Measurements from ENCODE around the gene SPATS2. TPM values are rescaled to one million over a fixed set of nuclear protein-coding genes. Genes with fewer than 3 reads are reported as not detected.
A peak's percentile ranks its signal among the peaks of the same experiment; 100 is the strongest.

Gene SPATS2
- total RNA-seq, 4 donors from 2014 or later = 5.3 to 7.8 (median 6.7) TPM

- peak overlapping the region in 1 of 4 donors; percentile 47 for H3K4me3 ChIP-seq
- intact Hi-C loops (cut with DNase I; ENCODE audit: low total_unique reads) = no loop called here
- ATAC-seq (no peak), DNase-seq (no peak)
- H3K27ac ChIP-seq = no peak overlapping the region
- H3K27me3 ChIP-seq = peaks cover 7 to 15% (median 9%) of the 10 kb centered on the region in 3 donors
- in situ Hi-C loops (cut with MboI; ENCODE audit: low sequenced_read_pairs in 4 of 4) = no loop called here
- H3K4me1 ChIP-seq = peaks cover 22 to 25% of the 10 kb centered on the region in 2 donors
- TF ChIP-seq POLR2A (IDR thresholded peaks at IDR 0.05) = no peak
- TF ChIP-seq, protein P1, sequence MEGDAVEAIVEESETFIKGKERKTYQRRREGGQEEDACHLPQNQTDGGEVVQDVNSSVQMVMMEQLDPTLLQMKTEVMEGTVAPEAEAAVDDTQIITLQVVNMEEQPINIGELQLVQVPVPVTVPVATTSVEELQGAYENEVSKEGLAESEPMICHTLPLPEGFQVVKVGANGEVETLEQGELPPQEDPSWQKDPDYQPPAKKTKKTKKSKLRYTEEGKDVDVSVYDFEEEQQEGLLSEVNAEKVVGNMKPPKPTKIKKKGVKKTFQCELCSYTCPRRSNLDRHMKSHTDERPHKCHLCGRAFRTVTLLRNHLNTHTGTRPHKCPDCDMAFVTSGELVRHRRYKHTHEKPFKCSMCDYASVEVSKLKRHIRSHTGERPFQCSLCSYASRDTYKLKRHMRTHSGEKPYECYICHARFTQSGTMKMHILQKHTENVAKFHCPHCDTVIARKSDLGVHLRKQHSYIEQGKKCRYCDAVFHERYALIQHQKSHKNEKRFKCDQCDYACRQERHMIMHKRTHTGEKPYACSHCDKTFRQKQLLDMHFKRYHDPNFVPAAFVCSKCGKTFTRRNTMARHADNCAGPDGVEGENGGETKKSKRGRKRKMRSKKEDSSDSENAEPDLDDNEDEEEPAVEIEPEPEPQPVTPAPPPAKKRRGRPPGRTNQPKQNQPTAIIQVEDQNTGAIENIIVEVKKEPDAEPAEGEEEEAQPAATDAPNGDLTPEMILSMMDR (IDR thresholded peaks at IDR 0.05 in 4 of 5, conservative IDR thresholded peaks at IDR 0.05 in 1 of 5) = no peak
- no peaks in the 10 kb centered on the region for H3K9me3 ChIP-seq
- H3K36me3 ChIP-seq = no peaks in the 10 kb centered on the region
Measured at GRCh38 chr12:49549735-49550692, 182.8 kb downstream of the SPATS2 start.

DNA sequence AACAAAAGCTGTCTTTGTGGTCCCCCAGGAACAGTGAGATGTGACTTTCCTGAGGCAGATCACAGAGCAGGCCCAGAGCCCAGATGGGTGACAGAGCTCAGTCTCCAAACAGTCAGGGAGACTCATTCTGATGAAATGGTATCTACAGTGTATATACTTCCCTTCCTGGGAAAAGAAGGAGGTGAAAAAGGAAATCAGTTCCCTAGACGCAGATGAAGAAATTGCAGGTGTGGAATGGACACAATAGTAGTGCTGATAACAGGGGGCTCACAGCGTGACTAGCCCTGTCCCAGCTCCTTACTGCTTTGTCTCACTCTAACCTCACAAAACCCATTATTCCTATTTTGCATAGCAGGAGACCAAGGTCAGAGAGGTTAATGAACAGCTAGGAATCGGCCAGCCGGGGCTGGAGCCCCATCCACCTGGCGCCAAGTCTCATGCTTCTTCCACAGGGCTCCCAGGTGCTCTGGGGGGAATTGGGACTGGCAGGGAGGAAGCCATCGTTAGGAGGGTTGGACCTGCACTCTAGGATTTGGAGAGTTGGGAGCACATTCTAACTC lies 183.5 kb downstream of the SPATS2 start:
- DNase-seq (no peak), ATAC-seq (no peak)
- Histone ChIP-seq H3K36me3 (no peaks in the 10 kb centered on the region), H3K27ac (no peak overlapping the region), H3K4me1 (peaks cover 22 to 25% of the 10 kb centered on the region in 2 donors), H3K4me3 (no peak overlapping the region), H3K27me3 (peaks cover 7 to 15% (median 9%) of the 10 kb centered on the region in 3 donors), H3K9me3 (no peaks in the 10 kb centered on the region)
- in situ Hi-C loops (cut with MboI; ENCODE audit: low sequenced_read_pairs in 4 of 4) = no loop called here
- no peak for TF ChIP-seq POLR2A (IDR thresholded peaks at IDR 0.05)
- TF ChIP-seq, protein P1 (IDR thresholded peaks at IDR 0.05 in 4 of 5, conservative IDR thresholded peaks at IDR 0.05 in 1 of 5) = no peak
- intact Hi-C loops (cut with DNase I; ENCODE audit: low total_unique reads) = no loop called here

DNA sequence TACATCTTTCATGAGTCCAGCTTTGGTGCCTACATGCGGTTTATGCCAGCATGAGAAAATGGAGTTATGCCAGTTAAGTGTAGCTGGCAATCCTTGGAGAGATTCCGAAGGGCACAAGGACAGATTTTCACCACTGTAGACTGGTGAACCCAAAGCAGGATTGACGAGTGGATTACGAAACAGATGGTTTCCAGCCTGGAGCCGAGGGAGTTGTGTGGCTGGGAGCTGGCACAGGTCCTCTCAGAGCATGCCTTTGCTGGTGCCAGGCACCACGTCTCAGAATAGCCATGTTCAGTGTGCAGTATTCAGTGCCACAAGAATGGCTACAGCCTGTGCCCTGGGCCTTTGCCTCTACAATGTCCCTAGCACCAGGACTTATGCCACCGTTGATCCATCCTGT lies 184.8 kb downstream of the SPATS2 start:
- intact Hi-C loops (cut with DNase I; ENCODE audit: low total_unique reads) = loop anchor here (1.0 to 2.0 kb wide), 2 partner anchors 15 to 28 kb away; no protein-coding TSS in a partner anchor
- Histone ChIP-seq H3K27me3 (peaks cover 0 to 15% (median 0%) of the 10 kb centered on the region in 3 donors), H3K36me3 (peaks cover 0 to 10% of the 10 kb centered on the region in 2 donors), H3K27ac (peak overlapping the region; percentile 44 to 72 (median 58)), H3K4me3 (no peak overlapping the region), H3K4me1 (peaks cover 22 to 25% of the 10 kb centered on the region in 2 donors), H3K9me3 (no peaks in the 10 kb centered on the region)
- ATAC-seq (peak; percentile 91 to 93), DNase-seq (peak; percentile 60 to 83)
- TF ChIP-seq, protein P1 (IDR thresholded peaks at IDR 0.05 in 4 of 5, conservative IDR thresholded peaks at IDR 0.05 in 1 of 5) = no peak
- TF ChIP-seq POLR2A (IDR thresholded peaks at IDR 0.05) = no peak
- in situ Hi-C loops (cut with MboI; ENCODE audit: low sequenced_read_pairs in 4 of 4) = no loop called here

GRCh38 chr12:49552425-49552824 lies 185.2 kb downstream of the SPATS2 start:
- no peaks in the 10 kb centered on the region for H3K9me3 ChIP-seq
- intact Hi-C loops (cut with DNase I; ENCODE audit: low total_unique reads) (loop anchor here (1.0 to 2.0 kb wide), 2 partner anchors 14 to 28 kb away; no protein-coding TSS in a partner anchor), in situ Hi-C loops (cut with MboI; ENCODE audit: low sequenced_read_pairs in 4 of 4) (no loop called here)
- no peak overlapping the region for H3K4me3 ChIP-seq
- peak overlapping the region; percentile 27 to 72 (median 58) for H3K27ac ChIP-seq
- TF ChIP-seq POLR2A (IDR thresholded peaks at IDR 0.05) = no peak
- TF ChIP-seq, protein P1 (IDR thresholded peaks at IDR 0.05 in 4 of 5, conservative IDR thresholded peaks at IDR 0.05 in 1 of 5) = no peak
- H3K36me3 ChIP-seq = peaks cover 0 to 14% of the 10 kb centered on the region in 2 donors
- H3K27me3 ChIP-seq = peaks cover 0 to 15% (median 0%) of the 10 kb centered on the region in 3 donors
- ATAC-seq (no peak), DNase-seq (no peak)
- H3K4me1 ChIP-seq = peaks cover 22 to 25% of the 10 kb centered on the region in 2 donors
